Colonic mucosa (tissue), 4 donors: Measurements from ENCODE around the gene ERBB2. TPM values are rescaled to one million over a fixed set of nuclear protein-coding genes. Genes with fewer than 3 reads are reported as not detected.

ENCODE experiments used
- DNase-seq: peaks from one replicate; pipeline ENCODE4 v3.0.0-alpha.2; 2020
- H3K27ac ChIP-seq: fragments of 200-600 bp; one replicate; pipeline ENCODE4 v1.8.0; 2021
- H3K27me3 ChIP-seq: fragments of 200-600 bp; one replicate; pipeline ENCODE4 v1.8.0; 2021
- H3K36me3 ChIP-seq: fragments of 200-600 bp; one replicate; pipeline ENCODE4 v1.8.0; 2021
- H3K4me1 ChIP-seq: fragments of 200-600 bp; one replicate; pipeline ENCODE4 v1.8.0; 2021; ENCODE audit warnings: mild to moderate bottlenecking
- H3K4me3 ChIP-seq: fragments of 200-600 bp; one replicate; pipeline ENCODE4 v1.8.0; 2021
- H3K9ac ChIP-seq, 2 donors: one replicate each; pipeline ENCODE4 v1.7.0; 2013; ENCODE audit warnings: control low read depth in 2 of 2, low read depth in 2 of 2, low read length in 2 of 2
- H3K9me3 ChIP-seq: fragments of 200-600 bp; one replicate; pipeline ENCODE4 v1.8.0; 2021
- CTCF ChIP-seq: fragments of 200-600 bp; IDR thresholded peaks from one replicate; pipeline ENCODE4 v1.8.0; 2022; ENCODE audit warnings: antibody characterized with exemption, mild to moderate bottlenecking
- intact Hi-C: fragments of 100-400 bp; cut with DNase I; formaldehyde crosslinking; loops from one replicate; pipeline ENCODE4 v1.14.1; 2022
- total RNA-seq, 2 donors: library from RNA; stranded (reverse); fragmentation: NEBNext Ultra II Directional in 1 of 2; extraction: Animal tissue kit (Norgen Biotek cat#: 25700) in 1 of 2; gene quantifications; one replicate each; pipeline ENCODE4 v1.2.1, GENCODE V29; 2021
- donor health status: healthy.
- donor health status: DM: no; HTN: no; CAD: no.
- donor health status: DM: no; HTN: no; CAD: no.

The ERBB2 gene
- total RNA-seq, 2 donors from 2014 or later, result 153 to 174 TPM

DNA sequence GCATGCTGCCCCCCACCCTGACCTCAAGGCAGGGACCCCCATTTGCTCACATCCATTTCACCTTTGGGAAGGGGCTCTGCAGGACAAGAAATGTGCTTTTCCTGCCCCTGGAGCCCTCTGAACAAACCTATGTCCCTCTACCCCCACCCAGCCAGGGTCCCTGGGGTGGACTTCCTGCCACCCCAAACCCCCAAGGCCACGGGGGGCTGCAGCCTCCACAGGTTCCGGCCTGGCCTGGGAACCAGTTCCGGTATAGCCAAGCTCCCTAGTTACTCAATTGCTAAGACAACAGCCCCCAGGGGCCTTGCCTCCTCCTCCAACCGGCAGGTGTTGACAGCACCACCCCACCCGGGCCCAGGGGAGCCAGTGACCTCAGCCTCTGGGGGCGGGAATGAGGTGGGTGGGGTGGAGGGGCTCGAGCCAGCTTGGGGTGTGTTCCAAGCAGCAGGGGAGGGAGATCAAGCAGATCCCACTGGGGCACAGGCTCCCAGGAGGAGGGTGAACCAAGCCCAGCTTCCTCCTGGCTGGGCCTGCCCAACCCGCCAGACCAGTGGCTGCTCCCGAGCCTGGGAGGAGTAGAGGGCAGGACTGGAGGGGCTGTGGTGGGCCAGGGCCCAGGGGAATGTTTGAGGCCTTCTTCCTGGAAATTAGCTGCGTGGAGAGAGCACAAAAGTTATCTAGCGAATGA is 25.0 kb upstream of the ERBB2 start:
- H3K27me3 ChIP-seq, result no peaks in the 10 kb centered on the region
- peak overlapping the region; percentile 42 for H3K27ac ChIP-seq
- no peak overlapping the region for H3K4me3 ChIP-seq
- no peak for TF ChIP-seq CTCF
- intact Hi-C loops, result no loop called here
- H3K4me1 ChIP-seq, result peaks cover 17% of the 10 kb centered on the region
- no peaks in the 10 kb centered on the region for H3K9me3 ChIP-seq
- DNase-seq, result peak; percentile 82
- H3K36me3 ChIP-seq, result no peaks in the 10 kb centered on the region
- H3K9ac ChIP-seq, result peak overlapping the region; percentile 26 to 88

GRCh38 chr17:39675390-39676082 is 24.3 kb upstream of the ERBB2 start:
- peak overlapping the region; percentile 42 for H3K27ac ChIP-seq
- no peaks in the 10 kb centered on the region for H3K27me3 ChIP-seq
- no peaks in the 10 kb centered on the region for H3K9me3 ChIP-seq
- no peak overlapping the region for H3K4me3 ChIP-seq
- H3K36me3 ChIP-seq, result no peaks in the 10 kb centered on the region
- TF ChIP-seq CTCF, result no peak
- intact Hi-C loops, result no loop called here
- peaks cover 20% of the 10 kb centered on the region for H3K4me1 ChIP-seq
- H3K9ac ChIP-seq, result peak overlapping the region; percentile 39 to 88
- no peak for DNase-seq

DNA sequence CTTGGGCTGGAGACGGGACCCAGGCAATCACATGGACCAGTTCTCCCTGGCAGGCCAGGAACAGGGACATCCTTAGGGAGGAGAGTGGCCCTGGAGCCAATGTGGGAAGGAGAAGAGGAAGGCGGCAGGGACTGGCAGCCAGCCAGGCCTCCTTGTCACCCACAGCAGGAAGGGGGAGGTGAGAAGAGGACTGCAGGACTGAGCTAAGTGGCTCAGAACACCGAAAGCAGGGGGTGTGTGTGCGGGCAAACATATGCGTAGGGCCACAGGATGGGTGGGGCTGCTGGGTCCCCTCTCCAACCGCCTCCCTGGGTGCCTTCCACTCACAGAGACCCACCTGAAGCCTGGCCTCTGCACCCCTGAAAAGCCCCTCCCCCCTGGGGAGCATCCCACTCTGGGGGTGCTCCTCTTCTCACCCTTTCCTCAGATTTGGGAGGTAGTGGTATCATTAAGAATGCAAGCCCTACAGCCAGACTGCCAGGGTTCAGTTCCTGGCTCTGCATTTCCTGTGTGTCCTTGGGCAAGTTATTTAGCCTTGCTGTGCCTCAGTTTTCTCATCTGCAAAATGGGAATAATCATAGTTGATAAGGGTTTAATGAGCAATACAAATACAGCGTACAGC is 23.6 kb upstream of the ERBB2 start:
- Histone ChIP-seq H3K27ac (peak overlapping the region; percentile 42), H3K27me3 (no peaks in the 10 kb centered on the region), H3K9ac (peak overlapping the region in 1 of 2 donors; percentile 88), H3K36me3 (no peaks in the 10 kb centered on the region), H3K4me3 (no peak overlapping the region), H3K4me1 (peaks cover 20% of the 10 kb centered on the region), H3K9me3 (no peaks in the 10 kb centered on the region)
- DNase-seq, result peak; percentile 83
- TF ChIP-seq CTCF, result no peak
- intact Hi-C loops, result no loop called here

- intact Hi-C loops, result no loop called here
- DNase-seq, result no peak
- peaks cover 20% of the 10 kb centered on the region for H3K4me1 ChIP-seq
- peak overlapping the region in 1 of 2 donors; percentile 54 for H3K9ac ChIP-seq
- H3K9me3 ChIP-seq, result no peaks in the 10 kb centered on the region
- H3K27me3 ChIP-seq, result no peaks in the 10 kb centered on the region
- no peak overlapping the region for H3K27ac ChIP-seq
- no peak for TF ChIP-seq CTCF
- H3K36me3 ChIP-seq, result no peaks in the 10 kb centered on the region
- H3K4me3 ChIP-seq, result no peak overlapping the region
Measured at GRCh38 chr17:39677072-39677471, 22.8 kb upstream of the ERBB2 start.

GRCh38 chr17:39677542-39678339 is 22.1 kb upstream of the ERBB2 start:
- TF ChIP-seq CTCF, result no peak
- no peaks in the 10 kb centered on the region for H3K36me3 ChIP-seq
- H3K27me3 ChIP-seq, result no peaks in the 10 kb centered on the region
- peak overlapping the region; percentile 60 for H3K27ac ChIP-seq
- DNase-seq, result no peak
- intact Hi-C loops, result no loop called here
- no peak overlapping the region for H3K4me3 ChIP-seq
- peaks cover 20% of the 10 kb centered on the region for H3K4me1 ChIP-seq
- peak overlapping the region in 1 of 2 donors; percentile 79 for H3K9ac ChIP-seq
- H3K9me3 ChIP-seq, result no peaks in the 10 kb centered on the region
